ENCODE measurements around the gene IMMP2L.

DNA sequence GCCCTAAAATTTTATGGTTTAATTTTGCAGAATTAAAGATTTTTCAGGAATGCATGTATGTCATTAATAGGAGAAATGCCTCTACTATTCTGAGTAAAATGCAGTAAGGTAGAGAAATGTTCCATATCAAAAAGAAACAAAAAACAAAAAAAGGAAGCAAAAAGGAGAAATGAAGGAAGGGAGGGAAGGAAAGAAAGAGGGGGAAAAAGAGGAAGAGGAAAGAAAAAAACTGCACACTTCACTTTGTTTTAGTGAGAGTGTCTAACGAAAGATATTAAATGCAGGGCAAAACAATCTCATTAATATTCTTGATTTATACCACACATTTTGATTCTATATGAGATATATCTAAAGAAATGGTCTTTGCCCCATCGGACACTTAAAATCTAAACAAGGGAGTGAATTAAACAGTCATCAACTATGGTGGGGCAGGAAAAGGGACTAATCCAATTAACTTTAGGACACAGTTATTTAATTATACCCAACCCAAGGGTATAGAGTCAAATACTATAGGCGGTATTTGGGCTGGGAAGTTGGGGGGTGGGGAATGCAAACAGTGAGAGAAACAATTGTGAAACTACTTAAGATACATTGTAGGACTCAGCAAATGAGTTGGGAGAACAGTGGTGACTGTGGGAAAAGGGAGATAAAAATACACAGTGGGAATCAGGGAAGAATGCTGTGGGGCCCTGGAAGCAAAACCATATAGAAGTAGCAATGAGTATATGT lies 27.0 kb downstream of the IMMP2L start:
- TF ChIP-seq EP300 (IDR thresholded peaks at IDR 0.05; ENCODE audit: borderline replicate concordance in 1 of 2, low read depth in 1 of 2, low read length in 1 of 2) (no peak), RAD21 (IDR thresholded peaks at IDR 0.05; ENCODE audit: low read length) (no peak), FOXM1 (IDR thresholded peaks at IDR 0.05; ENCODE audit: low read depth) (no peak), FOXJ3 (CRISPR knock-in tag; IDR thresholded peaks at IDR 0.05) (no peak), GABPA (IDR thresholded peaks at IDR 0.05; ENCODE audit: low read depth) (no peak)
- TF ChIP-seq, protein P1, sequence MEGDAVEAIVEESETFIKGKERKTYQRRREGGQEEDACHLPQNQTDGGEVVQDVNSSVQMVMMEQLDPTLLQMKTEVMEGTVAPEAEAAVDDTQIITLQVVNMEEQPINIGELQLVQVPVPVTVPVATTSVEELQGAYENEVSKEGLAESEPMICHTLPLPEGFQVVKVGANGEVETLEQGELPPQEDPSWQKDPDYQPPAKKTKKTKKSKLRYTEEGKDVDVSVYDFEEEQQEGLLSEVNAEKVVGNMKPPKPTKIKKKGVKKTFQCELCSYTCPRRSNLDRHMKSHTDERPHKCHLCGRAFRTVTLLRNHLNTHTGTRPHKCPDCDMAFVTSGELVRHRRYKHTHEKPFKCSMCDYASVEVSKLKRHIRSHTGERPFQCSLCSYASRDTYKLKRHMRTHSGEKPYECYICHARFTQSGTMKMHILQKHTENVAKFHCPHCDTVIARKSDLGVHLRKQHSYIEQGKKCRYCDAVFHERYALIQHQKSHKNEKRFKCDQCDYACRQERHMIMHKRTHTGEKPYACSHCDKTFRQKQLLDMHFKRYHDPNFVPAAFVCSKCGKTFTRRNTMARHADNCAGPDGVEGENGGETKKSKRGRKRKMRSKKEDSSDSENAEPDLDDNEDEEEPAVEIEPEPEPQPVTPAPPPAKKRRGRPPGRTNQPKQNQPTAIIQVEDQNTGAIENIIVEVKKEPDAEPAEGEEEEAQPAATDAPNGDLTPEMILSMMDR (IDR thresholded peaks at IDR 0.05): no peak

Data from SK-N-SH (cell line).